Keratinocyte (primary cell): Measurements from ENCODE around the gene CNNM1. TPM values are rescaled to one million over a fixed set of nuclear protein-coding genes. Genes with fewer than 3 reads are reported as not detected.

ENCODE experiments used
- DNase-seq: peaks from one replicate; pipeline ENCODE4 v3.0.0-alpha.2; 2011; ENCODE audit warnings: low read depth, missing footprints, low spot score
- FAIRE-seq: peaks from 2 replicates; lab custom pipeline; 2011; peaks lifted over from hg19 to GRCh38; lab: Jason Lieb, UNC
- H2AFZ ChIP-seq: 2 replicates; pipeline ENCODE4 v1.6.0; 2012; ENCODE audit warnings: low read length, control low read depth, inconsistent platforms; ENCODE audit not compliant: control insufficient read depth
- H3K27ac ChIP-seq: 2 replicates; pipeline ENCODE4 v1.5.1; 2011; ENCODE audit warnings: low read length; ENCODE audit not compliant: control insufficient read depth, insufficient read depth
- H3K27me3 ChIP-seq: 3 replicates; pipeline ENCODE4 v1.6.0; 2011; ENCODE audit warnings: low read length; ENCODE audit not compliant: control insufficient read depth, insufficient read depth; ENCODE audit errors: extremely low read depth
- H3K36me3 ChIP-seq, 2 experiments: 2 replicates in 1 of 2; 3 replicates in 1 of 2; pipeline ENCODE4 v1.5.1; 2011; ENCODE audit warnings: low read length in 2 of 2, mild to moderate bottlenecking in 1 of 2; ENCODE audit not compliant: control insufficient read depth in 2 of 2, insufficient read depth in 2 of 2; ENCODE audit errors: extremely low read depth in 1 of 2
- H3K4me1 ChIP-seq: 3 replicates; pipeline ENCODE4 v1.5.1; 2011; ENCODE audit warnings: low read length; ENCODE audit not compliant: control insufficient read depth, insufficient read depth; ENCODE audit errors: extremely low read depth
- H3K4me2 ChIP-seq: 3 replicates; pipeline ENCODE4 v1.6.0; 2011; ENCODE audit warnings: low read depth, low read length; ENCODE audit not compliant: control insufficient read depth, insufficient read depth; ENCODE audit errors: extremely low read depth
- H3K4me3 ChIP-seq, 3 experiments: fragments of 200-600 bp in 1 of 3; sonication (generic) in 1 of 3; 2 replicates in 2 of 3; 3 replicates in 1 of 3; pipeline ENCODE4 v1.5.1; 2011 to 2016; ENCODE audit warnings: low read length in 3 of 3, mild to moderate bottlenecking in 3 of 3, control low read depth in 2 of 3, inconsistent platforms in 1 of 3, low read depth in 1 of 3, mixed read lengths in 1 of 3, mixed run types in 1 of 3, moderate library complexity in 1 of 3; ENCODE audit not compliant: control insufficient read depth in 2 of 3, insufficient read depth in 2 of 3; ENCODE audit errors: extremely low read depth in 1 of 3
- H3K79me2 ChIP-seq: 2 replicates; pipeline ENCODE4 v1.6.0; 2012; ENCODE audit warnings: low read length; ENCODE audit not compliant: control insufficient read depth, insufficient read depth
- H3K9ac ChIP-seq: 3 replicates; pipeline ENCODE4 v1.6.0; 2011; ENCODE audit warnings: low read length; ENCODE audit not compliant: control insufficient read depth, insufficient read depth; ENCODE audit errors: extremely low read depth
- H3K9me1 ChIP-seq: 3 replicates; pipeline ENCODE4 v1.6.0; 2011; ENCODE audit warnings: low read length; ENCODE audit not compliant: control insufficient read depth, insufficient read depth; ENCODE audit errors: extremely low read depth
- H3K9me3 ChIP-seq: 2 replicates; pipeline ENCODE4 v1.5.1; 2012; ENCODE audit warnings: low read depth, low read length; ENCODE audit not compliant: control insufficient read depth
- H4K20me1 ChIP-seq: 3 replicates; pipeline ENCODE4 v1.6.0; 2011; ENCODE audit warnings: low read length; ENCODE audit not compliant: control insufficient read depth, insufficient read depth; ENCODE audit errors: extremely low read depth
- EZH2 ChIP-seq: IDR thresholded peaks from one replicate; pipeline ENCODE4 v1.6.1; 2012; ENCODE audit warnings: inconsistent platforms, mild to moderate bottlenecking, low read length, moderate library complexity
- dilution Hi-C: fragments of 300-500 bp; cut with MboI; formaldehyde crosslinking; loops from one replicate; pipeline ENCODE4 v1.7.0; 2020; ENCODE audit warnings: low sequenced_read_pairs; ENCODE audit not compliant: extremely low pct_ligation_motif_present
- polyA minus RNA-seq, 3 experiments: library from RNA; depleted of rRNA, polyadenylated mRNA; stranded (reverse); fragments of >200 nt; gene quantifications; 1 replicate in 1 of 3; 2 replicates in 1 of 3; 3 replicates in 1 of 3; pipeline ENCODE4 v1.2.3, GENCODE V29; 2011
- polyA plus RNA-seq, 5 experiments: library from polyadenylated mRNA; depleted of rRNA in 3 of 5; stranded (reverse) in 3 of 5; stranded (forward) in 1 of 5; unstranded in 1 of 5; fragments of >200 nt; gene quantifications; 1 replicate in 1 of 5; 2 replicates in 3 of 5; 3 replicates in 1 of 5; pipeline versions ENCODE4 v1.2.1 to v1.2.3, GENCODE V29; 2011 to 2012; ENCODE audit warnings: missing spikeins in 2 of 5, low read depth in 1 of 5, low replicate concordance in 1 of 5
- TF ChIP-seq, protein P1 (sequence below), 3 experiments: IDR thresholded peaks in 1 of 3; conservative IDR thresholded peaks in 1 of 3; optimal IDR thresholded peaks in 1 of 3; 2 replicates in 2 of 3; 3 replicates in 1 of 3; pipeline versions ENCODE3 to v1.5.1; 2011; ENCODE audit warnings: low read length in 3 of 3, mild to moderate bottlenecking in 3 of 3, moderate library complexity in 2 of 3, control low read depth in 1 of 3, inconsistent platforms in 1 of 3; ENCODE audit not compliant: insufficient read depth in 2 of 3; ENCODE audit errors: extremely low read depth in 1 of 3

The CNNM1 gene
- polyA plus RNA-seq: 0.62 to 1.3 TPM (median 0.83 TPM) in 3 replicates
- polyA plus RNA-seq (2011; ENCODE audit: low read depth): 0.29 TPM
- 0.47 and 0.61 TPM in 2 replicates for polyA plus RNA-seq (2011; cell fraction: cytosol; rRNA removed)
- polyA plus RNA-seq (2011; cell fraction: nucleus; rRNA removed): 2.8 and 2.9 TPM in 2 replicates
- polyA plus RNA-seq (2012; ENCODE audit: low replicate concordance): 0.49 and 0.55 TPM in 2 replicates
- polyA minus RNA-seq: 0.49 to 2.1 TPM (median 0.86 TPM) in 3 replicates
- polyA minus RNA-seq (2011; cell fraction: cytosol; rRNA and poly(A)+ RNA removed): 0.77 TPM
- polyA minus RNA-seq (2011; cell fraction: nucleus; rRNA and poly(A)+ RNA removed): 3.9 and 5.0 TPM in 2 replicates

DNA sequence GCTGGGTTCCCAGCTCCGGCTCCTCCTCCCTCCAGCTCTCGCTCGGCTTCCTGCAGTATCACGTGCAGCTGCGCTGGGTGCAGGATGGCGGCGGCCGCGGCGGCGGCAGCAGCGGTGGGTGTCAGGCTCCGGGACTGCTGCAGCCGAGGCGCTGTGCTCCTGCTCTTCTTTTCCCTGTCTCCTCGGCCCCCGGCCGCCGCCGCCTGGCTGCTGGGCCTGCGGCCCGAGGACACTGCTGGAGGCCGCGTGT lies at the start of gene CNNM1:
CNNM1 (plus strand) TSS at position 53 of the 250 bp plus-strand sequence; CDS start at position 85, 32 bp downstream.
- H3K9me1 ChIP-seq: no peaks in the 10 kb centered on the region
- H3K27ac ChIP-seq: no peak within 1 kb of the TSS
- H2AFZ ChIP-seq: peak within 1 kb of the TSS; percentile 80
- H3K4me1 ChIP-seq: peaks cover 8% of the 10 kb centered on the region
- no peak for TF ChIP-seq EZH2
- TF ChIP-seq, protein P1, sequence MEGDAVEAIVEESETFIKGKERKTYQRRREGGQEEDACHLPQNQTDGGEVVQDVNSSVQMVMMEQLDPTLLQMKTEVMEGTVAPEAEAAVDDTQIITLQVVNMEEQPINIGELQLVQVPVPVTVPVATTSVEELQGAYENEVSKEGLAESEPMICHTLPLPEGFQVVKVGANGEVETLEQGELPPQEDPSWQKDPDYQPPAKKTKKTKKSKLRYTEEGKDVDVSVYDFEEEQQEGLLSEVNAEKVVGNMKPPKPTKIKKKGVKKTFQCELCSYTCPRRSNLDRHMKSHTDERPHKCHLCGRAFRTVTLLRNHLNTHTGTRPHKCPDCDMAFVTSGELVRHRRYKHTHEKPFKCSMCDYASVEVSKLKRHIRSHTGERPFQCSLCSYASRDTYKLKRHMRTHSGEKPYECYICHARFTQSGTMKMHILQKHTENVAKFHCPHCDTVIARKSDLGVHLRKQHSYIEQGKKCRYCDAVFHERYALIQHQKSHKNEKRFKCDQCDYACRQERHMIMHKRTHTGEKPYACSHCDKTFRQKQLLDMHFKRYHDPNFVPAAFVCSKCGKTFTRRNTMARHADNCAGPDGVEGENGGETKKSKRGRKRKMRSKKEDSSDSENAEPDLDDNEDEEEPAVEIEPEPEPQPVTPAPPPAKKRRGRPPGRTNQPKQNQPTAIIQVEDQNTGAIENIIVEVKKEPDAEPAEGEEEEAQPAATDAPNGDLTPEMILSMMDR (optimal IDR thresholded peaks at IDR 0.05 in 1 of 3, IDR thresholded peaks at IDR 0.05 in 1 of 3, conservative IDR thresholded peaks at IDR 0.05 in 1 of 3; ENCODE audit: extremely low read depth in 1 of 3, insufficient read depth in 2 of 3, low read length in 3 of 3): no peak
- H4K20me1 ChIP-seq: no peaks in the 10 kb centered on the region
- H3K36me3 ChIP-seq: no peaks in the 10 kb centered on the region
- H3K9me3 ChIP-seq: no peaks in the 10 kb centered on the region
- dilution Hi-C loops: no loop called here
- peak within 1 kb of the TSS; percentile 50 to 66 (median 56) for H3K4me3 ChIP-seq
- no peaks in the 10 kb centered on the region for H3K79me2 ChIP-seq
- peak within 1 kb of the TSS; percentile 83 for H3K4me2 ChIP-seq
- DNase-seq (no peak), FAIRE-seq (no peak)
- H3K27me3 ChIP-seq: peaks cover 14% of the 10 kb centered on the region
- H3K9ac ChIP-seq: no peak within 1 kb of the TSS

GRCh38 chr10:99279626-99280111 lies 49.5 kb upstream of the CNNM1 start:
- DNase-seq (no peak), FAIRE-seq (no peak)
- Histone ChIP-seq H3K27me3 (no peaks in the 10 kb centered on the region), H3K27ac (no peak overlapping the region), H3K79me2 (no peaks in the 10 kb centered on the region), H3K4me1 (no peaks in the 10 kb centered on the region), H3K9ac (no peak overlapping the region), H3K4me2 (no peak overlapping the region), H3K36me3 (no peaks in the 10 kb centered on the region), H3K4me3 (no peak overlapping the region), H3K9me3 (no peaks in the 10 kb centered on the region), H2AFZ (no peak overlapping the region), H4K20me1 (no peaks in the 10 kb centered on the region), H3K9me1 (no peaks in the 10 kb centered on the region)
- dilution Hi-C loops: no loop called here
- no peak for TF ChIP-seq EZH2
- TF ChIP-seq, protein P1 (optimal IDR thresholded peaks at IDR 0.05 in 1 of 3, IDR thresholded peaks at IDR 0.05 in 1 of 3, conservative IDR thresholded peaks at IDR 0.05 in 1 of 3; ENCODE audit: extremely low read depth in 1 of 3, insufficient read depth in 2 of 3, low read length in 3 of 3): no peak
